GM20431 (cell line): ENCODE measurements around the gene SLC30A2.
"Not testable (repeated sequence)": the region's sequence is repeated elsewhere in the genome, so short reads cannot be mapped to it uniquely, and the experiment has no call there.

Source experiments
- in situ Hi-C: fragments of 300-500 bp; cut with MseI, MboI; formaldehyde crosslinking; loops from one replicate; pipeline ENCODE4 v1.15.0; 2020; ENCODE audit warnings: low sequenced_read_pairs; ENCODE audit not compliant: unreplicated experiment

SLC30A2 gene

DNA sequence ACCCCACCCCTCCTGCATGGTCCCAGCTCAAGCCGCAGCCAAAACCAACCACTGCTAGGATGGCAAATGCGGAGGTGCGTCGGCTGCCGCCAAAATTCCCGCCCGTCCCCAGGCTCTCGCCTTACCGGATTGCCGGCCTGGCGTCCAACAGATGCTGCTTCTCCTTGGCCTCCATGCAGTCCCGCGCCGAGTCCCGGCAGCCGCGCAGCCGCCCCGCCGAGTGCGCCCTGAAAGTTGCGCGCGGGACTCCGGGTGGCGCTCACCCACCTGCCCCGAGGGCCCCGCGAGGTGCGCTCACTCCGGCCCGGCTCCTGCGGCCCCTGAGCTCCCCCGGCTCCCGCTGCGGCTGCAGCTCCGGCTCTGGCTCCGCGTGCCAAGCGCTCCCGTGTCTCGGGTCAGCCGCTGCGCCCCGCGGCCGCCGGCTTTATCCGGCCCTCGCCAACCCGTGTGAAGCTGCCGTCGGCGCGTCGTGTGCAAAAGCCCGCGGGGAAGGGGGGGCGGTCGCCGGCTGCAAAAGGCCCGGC lies at the start of gene SLC30A2:
Gene SLC30A2 (minus strand): TSS at position 397 of the 524 bp plus-strand sequence. CDS start 222 bp downstream, at position 175.
- in situ Hi-C loops: no loop called here

DNA sequence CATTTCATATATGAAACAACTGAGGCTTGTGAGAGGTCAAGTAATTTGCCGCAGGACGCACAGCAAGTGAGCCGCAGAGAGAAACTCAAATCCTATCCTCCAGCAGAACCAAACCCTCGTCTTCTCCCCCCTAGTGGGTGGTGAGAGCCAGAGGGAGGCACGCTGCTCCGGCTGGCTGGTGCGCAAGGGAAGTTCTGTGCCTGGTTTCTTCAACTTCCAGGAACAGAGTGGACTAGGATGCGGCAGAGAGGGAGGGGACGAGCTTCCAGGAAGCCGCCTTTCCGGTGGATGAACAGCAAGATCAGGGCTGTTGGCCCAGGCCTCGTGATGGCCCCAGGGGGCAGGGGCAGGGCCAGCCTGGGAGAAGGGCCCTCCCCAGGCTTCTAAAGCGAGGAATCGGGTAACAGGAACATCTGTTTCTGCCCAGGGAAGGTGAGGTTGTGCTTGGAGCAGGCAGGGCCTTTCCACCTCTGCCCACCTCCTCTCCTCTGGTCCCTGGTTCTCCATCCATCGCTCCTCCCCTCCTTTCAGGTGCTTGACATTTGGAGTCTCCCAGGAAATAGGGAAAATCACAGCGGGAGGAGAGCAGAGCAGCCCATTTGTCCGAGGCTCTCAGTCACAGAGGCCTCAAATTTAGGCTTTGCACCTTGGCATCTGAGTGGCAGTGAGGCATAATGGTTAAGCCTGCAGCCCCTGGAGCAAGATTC lies 48.9 kb upstream of the SLC30A2 start:
- in situ Hi-C loops: no loop called here

DNA sequence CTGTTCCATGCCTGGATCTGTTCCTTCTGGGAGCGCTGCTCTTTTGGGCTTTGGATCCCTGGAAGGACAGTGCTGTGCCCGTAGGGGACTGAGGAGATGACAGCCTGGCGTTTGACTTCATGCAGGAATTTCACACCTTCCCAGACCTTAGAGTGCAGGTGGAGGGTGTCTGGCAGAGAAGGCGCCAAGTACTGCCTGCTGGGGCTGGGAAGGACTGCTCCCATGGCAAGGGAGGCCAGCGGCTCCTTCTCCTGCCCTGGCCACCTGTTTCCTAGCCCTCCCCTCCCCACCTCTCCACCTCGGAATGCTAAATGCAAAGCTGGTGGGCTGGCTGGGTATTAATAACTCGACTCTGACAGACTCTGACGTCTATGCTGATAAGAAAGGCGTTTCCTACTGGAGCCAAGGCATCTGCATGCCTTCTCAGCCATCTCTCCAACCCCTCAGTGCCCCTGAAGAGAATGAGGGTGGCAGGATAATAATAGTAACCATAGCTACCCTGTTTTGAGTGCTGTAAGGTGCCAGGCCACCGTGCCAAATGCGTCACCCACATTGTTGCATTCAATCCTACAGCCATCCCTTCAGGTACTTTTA lies 48.3 kb upstream of the SLC30A2 start:
- in situ Hi-C loops: no loop called here

GRCh38 chr1:26093569-26093968 lies 47.7 kb upstream of the SLC30A2 start:
- in situ Hi-C loops: not testable (repeated sequence)

- in situ Hi-C loops: no loop called here
Observed at GRCh38 chr1:26092422-26092821, 46.5 kb upstream of the SLC30A2 start.

- in situ Hi-C loops: no loop called here
Observed at GRCh38 chr1:26090893-26091292, 45.0 kb upstream of the SLC30A2 start.

- in situ Hi-C loops: no loop called here
Observed at GRCh38 chr1:26089125-26089524, 43.2 kb upstream of the SLC30A2 start.

GRCh38 chr1:26084844-26085243 lies 38.9 kb upstream of the SLC30A2 start:
- in situ Hi-C loops: no loop called here

DNA sequence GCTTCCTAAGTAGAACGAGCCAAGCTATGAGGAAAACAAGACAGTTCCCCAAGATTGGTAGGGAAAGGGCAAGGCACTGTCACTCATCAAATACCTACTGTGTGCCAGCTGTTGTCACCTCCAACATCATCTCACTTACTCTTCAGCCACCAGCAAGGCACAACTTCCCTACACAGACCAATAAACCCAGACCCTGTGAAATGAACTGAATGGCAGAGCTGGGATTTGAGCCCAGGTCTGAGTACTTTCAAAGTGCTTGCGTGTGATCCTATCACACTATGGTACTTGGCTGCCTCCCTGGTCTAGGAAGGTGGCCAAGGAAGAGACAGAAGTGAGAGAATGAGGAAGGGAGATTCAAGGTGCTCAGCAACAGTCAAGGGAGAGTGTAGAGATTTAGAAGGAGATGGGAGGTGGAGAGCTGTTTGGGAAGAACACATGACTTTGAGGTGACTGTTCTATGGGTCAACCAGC lies 38.2 kb upstream of the SLC30A2 start:
- in situ Hi-C loops: no loop called here

- in situ Hi-C loops: no loop called here
Observed at GRCh38 chr1:26083208-26083607, 37.3 kb upstream of the SLC30A2 start.

- in situ Hi-C loops: no loop called here
Observed at GRCh38 chr1:26082020-26082350, 36.1 kb upstream of the SLC30A2 start.

DNA sequence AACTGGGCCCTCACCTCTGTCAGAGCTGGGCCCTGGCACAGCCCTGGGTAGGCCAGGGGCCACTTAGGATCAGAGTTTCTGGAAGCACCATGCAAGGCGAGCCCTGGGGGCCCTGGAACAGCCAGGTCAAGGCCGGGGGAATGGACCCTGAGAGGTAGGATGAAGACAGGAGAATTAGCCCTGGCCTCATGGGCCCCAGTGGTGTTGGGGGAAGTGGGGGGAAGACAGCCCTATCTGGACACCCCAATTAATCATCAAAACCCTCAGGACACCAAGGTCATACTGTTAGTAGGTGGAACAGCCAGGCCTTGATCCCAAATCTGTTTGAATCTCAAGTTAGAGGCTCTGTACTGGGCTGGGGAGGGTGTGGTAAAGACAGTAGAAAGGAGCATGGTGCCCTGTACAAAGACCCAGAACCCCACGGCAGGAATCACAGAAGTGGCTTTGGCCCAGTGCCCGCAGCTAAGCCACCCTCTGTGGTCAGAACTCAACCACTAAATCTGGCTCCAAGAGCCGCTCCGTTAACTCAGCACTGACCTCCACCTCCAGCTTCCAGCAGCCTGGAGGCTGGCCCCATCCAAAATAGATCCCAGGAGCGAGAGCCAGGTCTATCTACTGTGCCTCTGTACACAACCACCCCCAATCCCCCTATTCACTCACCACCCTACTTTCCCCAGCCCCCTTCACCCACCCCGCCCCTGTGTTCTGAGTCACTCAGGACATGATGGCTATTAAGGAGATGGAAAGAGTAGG lies 35.5 kb upstream of the SLC30A2 start:
- in situ Hi-C loops: no loop called here

GRCh38 chr1:26079960-26080814 lies 34.3 kb upstream of the SLC30A2 start:
- in situ Hi-C loops: no loop called here

DNA sequence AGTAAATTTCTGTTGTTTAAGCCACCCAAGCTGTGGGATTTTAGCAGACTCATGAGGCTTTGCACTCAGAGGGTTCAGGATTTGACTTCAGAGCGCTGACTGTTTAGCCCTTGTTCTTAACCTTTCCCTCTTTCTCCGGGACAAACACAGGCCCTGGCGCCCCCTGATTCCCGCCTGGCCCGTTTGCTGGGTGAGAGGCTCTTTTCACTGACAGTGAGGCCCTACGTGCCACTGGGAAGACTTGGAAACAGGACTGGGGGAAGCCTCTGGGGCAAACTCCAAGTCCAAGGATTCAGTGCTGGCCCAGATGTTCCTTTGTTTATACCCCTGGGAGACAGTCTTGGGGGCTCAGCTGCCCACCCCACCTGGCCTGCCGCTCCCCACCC lies 33.3 kb upstream of the SLC30A2 start:
- in situ Hi-C loops: no loop called here

GRCh38 chr1:26078286-26079177 lies 32.6 kb upstream of the SLC30A2 start:
- in situ Hi-C loops: no loop called here

- in situ Hi-C loops: no loop called here
Observed at GRCh38 chr1:26077524-26077923, 31.6 kb upstream of the SLC30A2 start.

- in situ Hi-C loops: no loop called here
Observed at GRCh38 chr1:26075421-26076144, 29.7 kb upstream of the SLC30A2 start.

GRCh38 chr1:26072305-26072704 lies 26.4 kb upstream of the SLC30A2 start:
- in situ Hi-C loops: no loop called here

GRCh38 chr1:26070963-26071342 lies 25.0 kb upstream of the SLC30A2 start:
- in situ Hi-C loops: no loop called here
